Neural progenitor cell (in vitro differentiated cells): Measurements from ENCODE around the gene TTLL10. TPM values are rescaled to one million over a fixed set of nuclear protein-coding genes. Genes with fewer than 3 reads are reported as not detected.

Experiments
- DNase-seq: peaks from one replicate; pipeline ENCODE4 v3.0.0-alpha.2; 2016; ENCODE audit warnings: low spot score
- H2AFZ ChIP-seq: fragments of 200-600 bp; sonication (generic); replicated peaks from 2 replicates; pipeline ENCODE4 v1.6.1; 2016; ENCODE audit warnings: antibody characterized with exemption
- H3F3A ChIP-seq: fragments of 200-600 bp; sonication (generic); 2 replicates; pipeline ENCODE4 v1.6.1; 2016; ENCODE audit warnings: antibody characterized with exemption, low read depth
- H3K27ac ChIP-seq: fragments of 200-600 bp; sonication (generic); 2 replicates; pipeline ENCODE4 v1.5.1; 2016; ENCODE audit warnings: mild to moderate bottlenecking
- H3K27me3 ChIP-seq: fragments of 200-600 bp; sonication (generic); 2 replicates; pipeline ENCODE4 v1.6.1; 2016; ENCODE audit warnings: mild to moderate bottlenecking, moderate library complexity
- H3K36me3 ChIP-seq: fragments of 200-600 bp; sonication (generic); 2 replicates; pipeline ENCODE4 v1.5.1; 2016
- H3K4me1 ChIP-seq: fragments of 200-600 bp; sonication (generic); 2 replicates; pipeline ENCODE4 v1.6.1; 2016; ENCODE audit warnings: mixed run types
- H3K4me2 ChIP-seq: fragments of 200-600 bp; sonication (generic); 2 replicates; pipeline ENCODE4 v1.6.1; 2016
- H3K4me3 ChIP-seq: fragments of 200-600 bp; sonication (generic); 2 replicates; pipeline ENCODE4 v1.5.1; 2016
- H3K79me2 ChIP-seq: fragments of 200-600 bp; sonication (generic); 2 replicates; pipeline ENCODE4 v1.6.1; 2016; ENCODE audit warnings: low read depth
- H3K9ac ChIP-seq: fragments of 200-600 bp; sonication (generic); 2 replicates; pipeline ENCODE4 v1.6.1; 2016
- H3K9me3 ChIP-seq: fragments of 200-600 bp; sonication (generic); 2 replicates; pipeline ENCODE4 v1.5.1; 2016; ENCODE audit warnings: low read depth
- H4K20me1 ChIP-seq: fragments of 200-600 bp; sonication (generic); 2 replicates; pipeline ENCODE4 v1.6.1; 2016; ENCODE audit warnings: low read depth
- H3K27ac Mint-ChIP-seq: 3 replicates; pipeline ENCODE4 v1.8.0; 2021; ENCODE audit warnings: mixed read lengths
- H3K27me3 Mint-ChIP-seq: 2 replicates; pipeline ENCODE4 v1.8.0; 2022; ENCODE audit warnings: low read depth, mild to moderate bottlenecking, inconsistent platforms, moderate library complexity, mixed read lengths; ENCODE audit not compliant: insufficient read depth
- H3K36me3 Mint-ChIP-seq: 3 replicates; pipeline ENCODE4 v1.8.0; 2021; ENCODE audit warnings: mixed read lengths
- H3K4me1 Mint-ChIP-seq: 3 replicates; pipeline ENCODE4 v1.8.0; 2021; ENCODE audit warnings: mixed read lengths
- H3K4me3 Mint-ChIP-seq: 3 replicates; pipeline ENCODE4 v1.8.0; 2021; ENCODE audit warnings: mild to moderate bottlenecking, moderate library complexity, mixed read lengths
- H3K9me3 Mint-ChIP-seq: 3 replicates; pipeline ENCODE4 v1.8.0; 2020; ENCODE audit warnings: mixed read lengths
- EZH2 ChIP-seq: fragments of 200-600 bp; sonication (generic); IDR thresholded peaks from 2 replicates; pipeline ENCODE4 v1.6.1; 2017; ENCODE audit warnings: antibody characterized with exemption, mild to moderate bottlenecking, moderate library complexity
- EZH2phosphoT487 ChIP-seq: fragments of 200-600 bp; sonication (generic); IDR thresholded peaks from 2 replicates; pipeline ENCODE4 v1.6.1; 2017; ENCODE audit warnings: antibody characterized with exemption
- total RNA-seq: library from RNA; depleted of rRNA; stranded (reverse); fragments of >200 nt; gene quantifications from 2 replicates; pipeline ENCODE4 v1.2.3, GENCODE V29; 2015; ENCODE audit warnings: low replicate concordance
- TF ChIP-seq, protein P1 (sequence below): fragments of 200-600 bp; sonication (generic); IDR thresholded peaks from 2 replicates; pipeline ENCODE4 v1.5.1; 2017; ENCODE audit warnings: antibody characterized with exemption, mild to moderate bottlenecking

TTLL10 gene
- total RNA-seq, 1 donor from 2014 or later = not detected

GRCh38 chr1:1163538-1164070, 10.1 kb upstream of the TTLL10 start:
- Histone ChIP-seq H3K4me1 (peaks cover 29% of the 10 kb centered on the region), H3F3A (peaks cover 25% of the 10 kb centered on the region), H3K9ac (no peak overlapping the region), H4K20me1 (no peaks in the 10 kb centered on the region), H3K79me2 (no peaks in the 10 kb centered on the region), H3K27ac (no peak overlapping the region), H3K36me3 (no peaks in the 10 kb centered on the region), H3K4me2 (no peak overlapping the region), H3K9me3 (no peaks in the 10 kb centered on the region), H3K27me3 (peaks cover 38% of the 10 kb centered on the region), H2AFZ (no peak overlapping the region), H3K4me3 (no peak overlapping the region)
- H3K27me3 Mint-ChIP-seq = peaks cover 9% of the 10 kb centered on the region
- H3K4me1 Mint-ChIP-seq = peaks cover 8% of the 10 kb centered on the region
- H3K9me3 Mint-ChIP-seq = no peaks in the 10 kb centered on the region
- peak overlapping the region; percentile 90 for H3K27ac Mint-ChIP-seq
- H3K4me3 Mint-ChIP-seq = no peak overlapping the region
- no peak for TF ChIP-seq EZH2phosphoT487
- no peak for TF ChIP-seq EZH2
- TF ChIP-seq, protein P1, sequence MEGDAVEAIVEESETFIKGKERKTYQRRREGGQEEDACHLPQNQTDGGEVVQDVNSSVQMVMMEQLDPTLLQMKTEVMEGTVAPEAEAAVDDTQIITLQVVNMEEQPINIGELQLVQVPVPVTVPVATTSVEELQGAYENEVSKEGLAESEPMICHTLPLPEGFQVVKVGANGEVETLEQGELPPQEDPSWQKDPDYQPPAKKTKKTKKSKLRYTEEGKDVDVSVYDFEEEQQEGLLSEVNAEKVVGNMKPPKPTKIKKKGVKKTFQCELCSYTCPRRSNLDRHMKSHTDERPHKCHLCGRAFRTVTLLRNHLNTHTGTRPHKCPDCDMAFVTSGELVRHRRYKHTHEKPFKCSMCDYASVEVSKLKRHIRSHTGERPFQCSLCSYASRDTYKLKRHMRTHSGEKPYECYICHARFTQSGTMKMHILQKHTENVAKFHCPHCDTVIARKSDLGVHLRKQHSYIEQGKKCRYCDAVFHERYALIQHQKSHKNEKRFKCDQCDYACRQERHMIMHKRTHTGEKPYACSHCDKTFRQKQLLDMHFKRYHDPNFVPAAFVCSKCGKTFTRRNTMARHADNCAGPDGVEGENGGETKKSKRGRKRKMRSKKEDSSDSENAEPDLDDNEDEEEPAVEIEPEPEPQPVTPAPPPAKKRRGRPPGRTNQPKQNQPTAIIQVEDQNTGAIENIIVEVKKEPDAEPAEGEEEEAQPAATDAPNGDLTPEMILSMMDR = no peak
- DNase-seq = no peak
- H3K36me3 Mint-ChIP-seq = no peaks in the 10 kb centered on the region

DNA sequence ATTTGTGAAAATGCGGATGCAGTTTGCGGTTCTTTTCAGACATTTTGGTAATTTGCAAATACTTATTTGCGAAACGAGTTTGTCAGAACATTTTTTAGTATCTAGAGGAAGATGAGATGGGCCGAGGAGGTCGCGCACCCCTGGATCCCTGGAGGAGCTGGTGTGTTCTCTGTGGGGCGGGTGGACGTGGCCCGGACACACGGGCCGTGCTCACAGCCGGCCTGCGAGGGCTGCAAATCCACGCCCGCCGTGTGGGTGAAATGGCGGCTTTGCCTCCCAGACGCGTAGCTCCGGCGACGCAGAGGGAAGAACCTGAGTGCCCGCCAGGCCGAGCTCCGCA, 9.3 kb upstream of the TTLL10 start:
- no peaks in the 10 kb centered on the region for H3K36me3 Mint-ChIP-seq
- peaks cover 38% of the 10 kb centered on the region for H3K27me3 ChIP-seq
- no peaks in the 10 kb centered on the region for H3K36me3 ChIP-seq
- no peak overlapping the region for H3K27ac ChIP-seq
- no peak for TF ChIP-seq EZH2phosphoT487
- TF ChIP-seq, protein P1 = no peak
- TF ChIP-seq EZH2 = no peak
- H3K4me1 ChIP-seq = peaks cover 28% of the 10 kb centered on the region
- no peaks in the 10 kb centered on the region for H3K9me3 ChIP-seq
- no peak overlapping the region for H3K9ac ChIP-seq
- H3K4me3 ChIP-seq = no peak overlapping the region
- no peaks in the 10 kb centered on the region for H4K20me1 ChIP-seq
- H2AFZ ChIP-seq = no peak overlapping the region
- no peaks in the 10 kb centered on the region for H3K79me2 ChIP-seq
- no peak overlapping the region for H3K4me3 Mint-ChIP-seq
- H3F3A ChIP-seq = peaks cover 17% of the 10 kb centered on the region
- peaks cover 9% of the 10 kb centered on the region for H3K27me3 Mint-ChIP-seq
- H3K4me2 ChIP-seq = peak overlapping the region; percentile 22
- peaks cover 8% of the 10 kb centered on the region for H3K4me1 Mint-ChIP-seq
- no peaks in the 10 kb centered on the region for H3K9me3 Mint-ChIP-seq
- H3K27ac Mint-ChIP-seq = peak overlapping the region; percentile 90
- no peak for DNase-seq

DNA sequence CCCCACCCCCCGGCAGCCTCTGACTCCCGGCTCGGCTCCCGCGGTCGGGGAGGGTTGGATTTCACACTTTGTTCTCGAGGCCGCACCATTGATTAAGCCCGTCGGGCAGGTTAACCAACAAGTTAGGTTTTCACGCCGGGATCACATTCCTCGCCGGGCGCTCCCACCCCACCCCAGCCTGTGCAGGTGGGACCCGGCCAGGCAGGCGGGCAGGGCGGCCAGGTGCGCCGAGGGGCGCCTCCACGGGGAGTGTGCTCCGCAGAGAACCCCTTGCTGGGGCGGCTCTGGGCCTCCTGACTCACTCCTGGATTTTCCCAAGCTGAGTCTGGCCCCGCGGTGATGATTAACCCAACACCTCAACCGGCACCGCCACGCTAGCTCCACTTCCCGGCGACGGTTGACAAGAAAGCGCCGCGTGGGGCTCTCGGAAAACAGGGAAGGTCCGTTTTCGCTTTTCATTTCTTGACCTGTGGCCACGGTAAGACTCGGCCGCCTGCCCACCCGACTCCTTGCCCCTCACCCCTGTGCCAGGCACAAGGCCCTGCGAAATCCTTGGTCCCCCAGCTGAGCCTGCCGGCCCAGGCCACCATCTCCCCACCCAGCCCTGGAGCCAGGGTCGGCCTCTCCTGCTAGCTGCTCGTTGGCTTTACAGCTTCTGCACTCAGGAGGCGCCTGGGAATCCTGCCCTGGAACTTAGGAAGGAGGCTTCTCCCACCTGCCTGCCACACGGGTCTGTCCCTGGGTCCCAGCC, 8.8 kb upstream of the TTLL10 start:
- H3K4me3 Mint-ChIP-seq = no peak overlapping the region
- peaks cover 17% of the 10 kb centered on the region for H3F3A ChIP-seq
- no peaks in the 10 kb centered on the region for H3K9me3 Mint-ChIP-seq
- H3K27me3 Mint-ChIP-seq = peaks cover 8% of the 10 kb centered on the region
- H3K27me3 ChIP-seq = peaks cover 38% of the 10 kb centered on the region
- no peak overlapping the region for H3K4me3 ChIP-seq
- TF ChIP-seq EZH2phosphoT487 (no peak), EZH2 (no peak)
- TF ChIP-seq, protein P1 = no peak
- H3K9me3 ChIP-seq = no peaks in the 10 kb centered on the region
- no peaks in the 10 kb centered on the region for H3K36me3 Mint-ChIP-seq
- no peak overlapping the region for H3K27ac Mint-ChIP-seq
- peaks cover 28% of the 10 kb centered on the region for H3K4me1 ChIP-seq
- H3K4me2 ChIP-seq = peak overlapping the region; percentile 22
- DNase-seq = peak; percentile 62
- H3K79me2 ChIP-seq = no peaks in the 10 kb centered on the region
- H2AFZ ChIP-seq = no peak overlapping the region
- no peaks in the 10 kb centered on the region for H3K36me3 ChIP-seq
- no peak overlapping the region for H3K9ac ChIP-seq
- peaks cover 10% of the 10 kb centered on the region for H3K4me1 Mint-ChIP-seq
- no peaks in the 10 kb centered on the region for H4K20me1 ChIP-seq
- H3K27ac ChIP-seq = no peak overlapping the region
